Measurements from ENCODE around the gene MTARC2.
A peak's percentile ranks its signal among the peaks of the same experiment; 100 is the strongest.

MTARC2 gene

GRCh38 chr1:220748089-220748934, at the start of gene MTARC2:
TSS of gene MTARC2 (plus strand) at chr1:220748322. CDS start at chr1:220748532, 210 bp downstream.
- Histone ChIP-seq H3K27me3 (ENCODE audit: control insufficient read depth in 2 of 2, insufficient read depth in 2 of 2, low read length in 2 of 2) (no peaks in the 10 kb centered on the region), H3K9me3 (ENCODE audit: control insufficient read depth in 2 of 2, low read length in 2 of 2) (no peaks in the 10 kb centered on the region), H3K4me3 (ENCODE audit: low read length in 2 of 2) (peak within 1 kb of the TSS; percentile 77 to 89), H3K4me1 (ENCODE audit: control insufficient read depth in 2 of 2, insufficient read depth in 2 of 2, low read length in 2 of 2) (peaks cover 8 to 27% of the 10 kb centered on the region in 2 donors), H3K27ac (ENCODE audit: low read depth in 2 of 2, low read length in 2 of 2) (peak within 1 kb of the TSS; percentile 79 to 83), H3K36me3 (ENCODE audit: control insufficient read depth in 2 of 2, insufficient read depth in 2 of 2, low read length in 2 of 2) (no peaks in the 10 kb centered on the region), H3K9ac (ENCODE audit: low read depth in 1 of 2, low read length in 2 of 2) (peak within 1 kb of the TSS; percentile 81 to 88)

- no peaks in the 10 kb centered on the region for H3K4me1 ChIP-seq (ENCODE audit: control insufficient read depth in 2 of 2, insufficient read depth in 2 of 2, low read length in 2 of 2)
- no peak overlapping the region for H3K9ac ChIP-seq (ENCODE audit: low read depth in 1 of 2, low read length in 2 of 2)
- H3K9me3 ChIP-seq (ENCODE audit: control insufficient read depth in 2 of 2, low read length in 2 of 2), result no peaks in the 10 kb centered on the region
- H3K27ac ChIP-seq (ENCODE audit: low read depth in 2 of 2, low read length in 2 of 2), result no peak overlapping the region
- H3K4me3 ChIP-seq (ENCODE audit: low read length in 2 of 2), result no peak overlapping the region
- H3K36me3 ChIP-seq (ENCODE audit: control insufficient read depth in 2 of 2, insufficient read depth in 2 of 2, low read length in 2 of 2), result peaks cover 7 to 14% of the 10 kb centered on the region in 2 donors
- no peaks in the 10 kb centered on the region for H3K27me3 ChIP-seq (ENCODE audit: control insufficient read depth in 2 of 2, insufficient read depth in 2 of 2, low read length in 2 of 2)
These were observed 49.5 kb upstream of the MTARC2 start for GRCh38 chr1:220698607-220699016.

- Histone ChIP-seq H3K27me3 (ENCODE audit: control insufficient read depth in 2 of 2, insufficient read depth in 2 of 2, low read length in 2 of 2) (no peaks in the 10 kb centered on the region), H3K9ac (ENCODE audit: low read depth in 1 of 2, low read length in 2 of 2) (no peak overlapping the region), H3K27ac (ENCODE audit: low read depth in 2 of 2, low read length in 2 of 2) (no peak overlapping the region)
These were observed 49.1 kb upstream of the MTARC2 start for GRCh38 chr1:220699044-220699443.

GRCh38 chr1:220700556-220701179, 47.5 kb upstream of the MTARC2 start:
- Histone ChIP-seq H3K9ac (ENCODE audit: low read depth in 1 of 2, low read length in 2 of 2) (no peak overlapping the region), H3K36me3 (ENCODE audit: control insufficient read depth in 2 of 2, insufficient read depth in 2 of 2, low read length in 2 of 2) (peaks cover 7 to 14% of the 10 kb centered on the region in 2 donors), H3K4me3 (ENCODE audit: low read length in 2 of 2) (no peak overlapping the region), H3K27ac (ENCODE audit: low read depth in 2 of 2, low read length in 2 of 2) (no peak overlapping the region), H3K27me3 (ENCODE audit: control insufficient read depth in 2 of 2, insufficient read depth in 2 of 2, low read length in 2 of 2) (no peaks in the 10 kb centered on the region), H3K4me1 (ENCODE audit: control insufficient read depth in 2 of 2, insufficient read depth in 2 of 2, low read length in 2 of 2) (no peaks in the 10 kb centered on the region), H3K9me3 (ENCODE audit: control insufficient read depth in 2 of 2, low read length in 2 of 2) (no peaks in the 10 kb centered on the region)

More at GRCh38 chr1:220699044-220699443, 49.1 kb upstream of the MTARC2 start:
- H3K36me3 ChIP-seq (ENCODE audit: control insufficient read depth in 2 of 2, insufficient read depth in 2 of 2, low read length in 2 of 2), result peaks cover 7 to 14% of the 10 kb centered on the region in 2 donors
- no peaks in the 10 kb centered on the region for H3K4me1 ChIP-seq (ENCODE audit: control insufficient read depth in 2 of 2, insufficient read depth in 2 of 2, low read length in 2 of 2)
- no peaks in the 10 kb centered on the region for H3K9me3 ChIP-seq (ENCODE audit: control insufficient read depth in 2 of 2, low read length in 2 of 2)
- no peak overlapping the region for H3K4me3 ChIP-seq (ENCODE audit: low read length in 2 of 2)

GRCh38 chr1:220701974-220702373, 46.1 kb upstream of the MTARC2 start:
- H3K4me1 ChIP-seq (ENCODE audit: control insufficient read depth in 2 of 2, insufficient read depth in 2 of 2, low read length in 2 of 2), result no peaks in the 10 kb centered on the region
- H3K9ac ChIP-seq (ENCODE audit: low read depth in 1 of 2, low read length in 2 of 2), result no peak overlapping the region
- H3K9me3 ChIP-seq (ENCODE audit: control insufficient read depth in 2 of 2, low read length in 2 of 2), result no peaks in the 10 kb centered on the region
- H3K36me3 ChIP-seq (ENCODE audit: control insufficient read depth in 2 of 2, insufficient read depth in 2 of 2, low read length in 2 of 2), result peaks cover 7 to 11% of the 10 kb centered on the region in 2 donors
- no peak overlapping the region for H3K27ac ChIP-seq (ENCODE audit: low read depth in 2 of 2, low read length in 2 of 2)
- no peaks in the 10 kb centered on the region for H3K27me3 ChIP-seq (ENCODE audit: control insufficient read depth in 2 of 2, insufficient read depth in 2 of 2, low read length in 2 of 2)
- no peak overlapping the region for H3K4me3 ChIP-seq (ENCODE audit: low read length in 2 of 2)

- Histone ChIP-seq H3K27me3 (ENCODE audit: control insufficient read depth in 2 of 2, insufficient read depth in 2 of 2, low read length in 2 of 2) (no peaks in the 10 kb centered on the region), H3K36me3 (ENCODE audit: control insufficient read depth in 2 of 2, insufficient read depth in 2 of 2, low read length in 2 of 2) (peaks cover 4 to 6% of the 10 kb centered on the region in 2 donors)
These were observed 45.3 kb upstream of the MTARC2 start for GRCh38 chr1:220702733-220703270.

DNA sequence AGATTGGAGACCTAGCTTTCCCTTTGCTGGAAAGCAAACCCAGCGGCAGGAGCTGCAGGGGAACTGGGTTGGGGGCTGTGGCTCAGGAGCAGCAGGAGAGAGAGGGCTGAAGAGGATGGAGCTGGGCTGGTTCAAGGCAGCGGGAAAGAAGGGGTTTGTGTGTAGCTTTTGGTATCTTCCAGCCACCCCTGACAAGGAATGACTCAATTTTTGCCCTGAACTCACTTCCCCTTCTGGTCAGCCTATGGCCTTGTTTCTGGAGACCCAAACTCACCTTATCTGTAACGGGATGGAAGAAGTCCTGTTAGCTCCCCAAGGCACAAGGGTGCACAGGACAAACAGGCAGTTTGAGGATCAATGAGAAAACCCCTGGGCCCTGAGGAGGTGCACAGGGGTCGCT, 44.8 kb upstream of the MTARC2 start:
- Histone ChIP-seq H3K9ac (ENCODE audit: low read depth in 1 of 2, low read length in 2 of 2) (no peak overlapping the region), H3K4me3 (ENCODE audit: low read length in 2 of 2) (no peak overlapping the region), H3K27ac (ENCODE audit: low read depth in 2 of 2, low read length in 2 of 2) (no peak overlapping the region), H3K4me1 (ENCODE audit: control insufficient read depth in 2 of 2, insufficient read depth in 2 of 2, low read length in 2 of 2) (no peaks in the 10 kb centered on the region), H3K27me3 (ENCODE audit: control insufficient read depth in 2 of 2, insufficient read depth in 2 of 2, low read length in 2 of 2) (no peaks in the 10 kb centered on the region), H3K36me3 (ENCODE audit: control insufficient read depth in 2 of 2, insufficient read depth in 2 of 2, low read length in 2 of 2) (peaks cover 0 to 2% of the 10 kb centered on the region in 2 donors), H3K9me3 (ENCODE audit: control insufficient read depth in 2 of 2, low read length in 2 of 2) (no peaks in the 10 kb centered on the region)

More at GRCh38 chr1:220702733-220703270, 45.3 kb upstream of the MTARC2 start:
- Histone ChIP-seq H3K9me3 (ENCODE audit: control insufficient read depth in 2 of 2, low read length in 2 of 2) (no peaks in the 10 kb centered on the region), H3K4me1 (ENCODE audit: control insufficient read depth in 2 of 2, insufficient read depth in 2 of 2, low read length in 2 of 2) (no peaks in the 10 kb centered on the region), H3K4me3 (ENCODE audit: low read length in 2 of 2) (no peak overlapping the region), H3K9ac (ENCODE audit: low read depth in 1 of 2, low read length in 2 of 2) (no peak overlapping the region), H3K27ac (ENCODE audit: low read depth in 2 of 2, low read length in 2 of 2) (no peak overlapping the region)

DNA sequence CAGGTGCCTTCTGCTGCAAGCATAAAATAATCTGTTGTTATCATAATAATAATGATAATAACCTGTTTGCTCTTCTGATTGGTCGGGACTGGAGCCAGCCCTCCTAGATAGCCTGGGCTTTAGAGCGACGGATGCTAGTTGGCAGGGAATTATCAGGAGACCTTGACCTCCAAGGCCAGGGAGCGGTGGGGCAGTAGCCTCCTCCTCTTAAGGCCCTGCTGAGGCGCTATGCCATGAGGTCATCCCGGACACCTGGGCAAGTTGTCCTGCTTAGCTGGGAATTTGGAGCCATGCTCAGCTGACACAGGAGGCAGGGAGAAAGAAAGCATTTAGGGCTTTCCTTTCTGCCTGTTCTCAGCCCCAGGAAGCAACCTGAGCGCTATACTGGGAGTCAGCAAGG, 42.3 kb upstream of the MTARC2 start:
- no peak overlapping the region for H3K9ac ChIP-seq (ENCODE audit: low read depth in 1 of 2, low read length in 2 of 2)
- H3K4me1 ChIP-seq (ENCODE audit: control insufficient read depth in 2 of 2, insufficient read depth in 2 of 2, low read length in 2 of 2), result no peaks in the 10 kb centered on the region
- no peak overlapping the region for H3K27ac ChIP-seq (ENCODE audit: low read depth in 2 of 2, low read length in 2 of 2)
- H3K9me3 ChIP-seq (ENCODE audit: control insufficient read depth in 2 of 2, low read length in 2 of 2), result no peaks in the 10 kb centered on the region
- no peaks in the 10 kb centered on the region for H3K27me3 ChIP-seq (ENCODE audit: control insufficient read depth in 2 of 2, insufficient read depth in 2 of 2, low read length in 2 of 2)
- H3K36me3 ChIP-seq (ENCODE audit: control insufficient read depth in 2 of 2, insufficient read depth in 2 of 2, low read length in 2 of 2), result no peaks in the 10 kb centered on the region
- H3K4me3 ChIP-seq (ENCODE audit: low read length in 2 of 2), result no peak overlapping the region

- H3K27me3 ChIP-seq (ENCODE audit: control insufficient read depth in 2 of 2, insufficient read depth in 2 of 2, low read length in 2 of 2), result no peaks in the 10 kb centered on the region
- no peaks in the 10 kb centered on the region for H3K9me3 ChIP-seq (ENCODE audit: control insufficient read depth in 2 of 2, low read length in 2 of 2)
- no peak overlapping the region for H3K9ac ChIP-seq (ENCODE audit: low read depth in 1 of 2, low read length in 2 of 2)
- H3K4me3 ChIP-seq (ENCODE audit: low read length in 2 of 2), result no peak overlapping the region
- no peaks in the 10 kb centered on the region for H3K4me1 ChIP-seq (ENCODE audit: control insufficient read depth in 2 of 2, insufficient read depth in 2 of 2, low read length in 2 of 2)
- H3K27ac ChIP-seq (ENCODE audit: low read depth in 2 of 2, low read length in 2 of 2), result no peak overlapping the region
- no peaks in the 10 kb centered on the region for H3K36me3 ChIP-seq (ENCODE audit: control insufficient read depth in 2 of 2, insufficient read depth in 2 of 2, low read length in 2 of 2)
These were observed 41.6 kb upstream of the MTARC2 start for GRCh38 chr1:220706480-220706879.

DNA sequence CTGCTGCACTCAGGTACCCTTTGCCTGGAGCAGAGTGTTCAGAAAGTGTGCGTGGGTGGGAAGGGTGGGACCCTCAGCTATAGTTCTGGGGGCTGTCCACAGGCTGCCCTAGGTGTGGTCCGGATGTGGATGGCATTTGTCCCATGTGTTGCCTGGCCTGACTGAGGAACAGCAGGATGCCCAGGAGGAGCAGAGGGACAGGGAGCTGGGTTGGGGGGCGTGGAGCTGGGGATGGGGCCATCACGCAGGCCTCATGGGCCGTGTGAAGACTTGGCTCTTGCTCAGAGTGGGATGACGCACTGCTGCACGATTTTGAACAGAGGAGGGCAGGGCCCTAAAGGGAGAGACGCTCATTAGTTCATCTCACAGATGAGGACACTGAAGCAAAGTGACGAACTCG, 41.0 kb upstream of the MTARC2 start:
- Histone ChIP-seq H3K27me3 (ENCODE audit: control insufficient read depth in 2 of 2, insufficient read depth in 2 of 2, low read length in 2 of 2) (no peaks in the 10 kb centered on the region), H3K9ac (ENCODE audit: low read depth in 1 of 2, low read length in 2 of 2) (no peak overlapping the region), H3K9me3 (ENCODE audit: control insufficient read depth in 2 of 2, low read length in 2 of 2) (no peaks in the 10 kb centered on the region), H3K36me3 (ENCODE audit: control insufficient read depth in 2 of 2, insufficient read depth in 2 of 2, low read length in 2 of 2) (no peaks in the 10 kb centered on the region), H3K4me1 (ENCODE audit: control insufficient read depth in 2 of 2, insufficient read depth in 2 of 2, low read length in 2 of 2) (no peaks in the 10 kb centered on the region), H3K4me3 (ENCODE audit: low read length in 2 of 2) (no peak overlapping the region), H3K27ac (ENCODE audit: low read depth in 2 of 2, low read length in 2 of 2) (no peak overlapping the region)
